ENCODE measurements around the gene DFFB.

The DFFB gene

GRCh38 chr1:3842912-3843311, 14.4 kb upstream of the DFFB start:
- DNase-seq (ENCODE audit: low spot score): no peak

GRCh38 chr1:3846541-3846940, 10.7 kb upstream of the DFFB start:
- no peak for DNase-seq (ENCODE audit: low spot score)
- TF ChIP-seq CTCF (IDR thresholded peaks at IDR 0.05): no peak
- Histone ChIP-seq H3K27ac (no peak overlapping the region), H3K4me3 (no peak overlapping the region)

More at GRCh38 chr1:3842912-3843311, 14.4 kb upstream of the DFFB start:
- H3K4me3 ChIP-seq: no peak overlapping the region
- TF ChIP-seq CTCF (IDR thresholded peaks at IDR 0.05): no peak
- no peak overlapping the region for H3K27ac ChIP-seq

GRCh38 chr1:3847081-3847480, 10.2 kb upstream of the DFFB start:
- Histone ChIP-seq H3K27ac (no peak overlapping the region), H3K4me3 (no peak overlapping the region)

GRCh38 chr1:3850857-3851256, 6.4 kb upstream of the DFFB start:
- DNase-seq (ENCODE audit: low spot score): no peak
- TF ChIP-seq CTCF (IDR thresholded peaks at IDR 0.05): no peak
- H3K27ac ChIP-seq: no peak overlapping the region

More at GRCh38 chr1:3847081-3847480, 10.2 kb upstream of the DFFB start:
- TF ChIP-seq CTCF (IDR thresholded peaks at IDR 0.05): no peak
- DNase-seq (ENCODE audit: low spot score): no peak

GRCh38 chr1:3851292-3851691, 6.0 kb upstream of the DFFB start:
- no peak for DNase-seq (ENCODE audit: low spot score)
- Histone ChIP-seq H3K4me3 (no peak overlapping the region), H3K27ac (no peak overlapping the region)
- TF ChIP-seq CTCF (IDR thresholded peaks at IDR 0.05): no peak

More at GRCh38 chr1:3850857-3851256, 6.4 kb upstream of the DFFB start:
- no peak overlapping the region for H3K4me3 ChIP-seq

- Histone ChIP-seq H3K27ac (no peak overlapping the region), H3K4me3 (no peak overlapping the region)
- TF ChIP-seq CTCF (IDR thresholded peaks at IDR 0.05): no peak
- DNase-seq (ENCODE audit: low spot score): no peak
These were observed 5.2 kb upstream of the DFFB start for GRCh38 chr1:3852091-3852490.

- TF ChIP-seq CTCF (IDR thresholded peaks at IDR 0.05): no peak
- no peak for DNase-seq (ENCODE audit: low spot score)
- Histone ChIP-seq H3K4me3 (no peak overlapping the region), H3K27ac (no peak overlapping the region)
These were observed 4.4 kb upstream of the DFFB start for GRCh38 chr1:3852711-3853485.
